Activated CD4-positive, alpha-beta T cell treated with anti-CD3 and anti-CD28 coated beads, Interleukin-2, amount 50 U/mL, for 4 hours (primary cell): ENCODE measurements around the gene PRKCSH.
"Not testable (repeated sequence)": the region's sequence is repeated elsewhere in the genome, so short reads cannot be mapped to it uniquely, and the experiment has no call there.

ENCODE experiments used
- DNase-seq, 2 experiments: peaks; one replicate each; pipeline ENCODE4 v3.0.0-alpha.2; 2020

PRKCSH gene

GRCh38 chr19:11420429-11421370 lies 14.7 kb upstream of the PRKCSH start:
- no peak for DNase-seq

DNA sequence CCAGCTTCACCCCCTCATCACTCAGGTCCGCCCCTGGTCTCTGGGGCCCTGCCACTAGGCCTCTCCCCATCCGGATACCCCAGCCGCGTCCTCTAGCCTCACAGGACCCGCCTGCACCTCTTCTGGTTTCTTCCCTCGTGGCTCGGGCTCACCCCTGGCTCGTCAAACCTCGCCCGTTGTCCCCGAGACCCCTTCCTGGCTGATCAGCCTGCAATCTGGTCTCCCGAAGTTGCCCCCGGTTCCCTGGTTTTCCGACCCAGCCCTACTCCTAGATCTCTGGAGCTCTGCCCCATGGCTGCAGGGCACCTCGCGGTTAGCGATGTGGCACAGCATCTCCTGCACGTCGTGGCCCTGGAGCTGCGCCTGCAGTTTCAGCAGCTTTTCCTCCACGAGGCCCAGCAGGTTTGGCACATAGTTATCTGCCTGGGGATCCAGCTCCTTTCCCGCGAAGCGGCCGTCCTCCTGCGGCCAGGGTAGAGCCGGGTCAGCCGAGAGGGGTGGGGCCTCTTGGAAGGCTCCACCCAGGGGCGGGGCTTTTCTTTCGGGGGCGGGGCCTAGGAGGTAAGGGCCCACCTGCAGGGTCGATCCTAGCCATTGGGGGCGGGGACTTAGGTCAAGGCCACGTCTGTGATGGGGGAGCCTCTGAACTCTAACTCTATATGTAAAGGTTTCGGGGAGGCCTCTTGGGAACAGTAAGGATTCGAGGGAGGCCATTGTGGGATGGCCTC lies 13.9 kb upstream of the PRKCSH start:
- DNase-seq, result peak in 1 of 2 experiments; percentile 18

GRCh38 chr19:11422163-11423065 lies 13.0 kb upstream of the PRKCSH start:
- peak; percentile 26 to 30 for DNase-seq

DNA sequence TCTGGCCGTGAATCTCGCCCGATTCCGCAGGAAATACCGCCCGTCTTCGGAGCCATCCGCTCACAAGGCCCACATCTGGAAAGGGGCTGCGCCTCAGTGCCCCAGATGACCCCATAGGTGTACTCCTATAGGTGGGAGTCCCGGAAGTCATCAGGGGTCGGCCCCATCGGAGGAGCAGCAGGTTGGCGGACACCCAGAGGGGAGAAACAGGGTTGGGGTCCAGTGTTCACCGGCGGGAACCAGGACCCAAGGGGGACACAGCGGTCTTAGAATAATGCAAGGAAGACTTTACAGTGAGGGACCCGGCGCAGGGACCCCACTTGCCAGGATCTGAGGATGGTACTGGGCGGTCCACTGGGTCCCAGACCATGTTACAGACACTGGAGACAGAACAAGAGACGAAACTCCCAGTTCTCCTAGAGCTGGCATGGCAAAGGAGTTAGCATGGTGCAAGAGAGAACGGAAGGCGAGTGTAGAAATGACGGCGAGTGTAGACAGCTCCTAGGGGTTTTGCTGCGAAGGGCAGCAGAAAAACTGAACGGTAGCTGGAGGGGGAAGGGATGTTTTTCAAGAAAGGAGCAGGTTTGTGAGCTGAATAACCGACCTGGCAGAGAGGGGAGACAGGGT lies 12.2 kb upstream of the PRKCSH start:
- no peak for DNase-seq

GRCh38 chr19:11423791-11424181 lies 11.6 kb upstream of the PRKCSH start:
- no peak for DNase-seq

DNA sequence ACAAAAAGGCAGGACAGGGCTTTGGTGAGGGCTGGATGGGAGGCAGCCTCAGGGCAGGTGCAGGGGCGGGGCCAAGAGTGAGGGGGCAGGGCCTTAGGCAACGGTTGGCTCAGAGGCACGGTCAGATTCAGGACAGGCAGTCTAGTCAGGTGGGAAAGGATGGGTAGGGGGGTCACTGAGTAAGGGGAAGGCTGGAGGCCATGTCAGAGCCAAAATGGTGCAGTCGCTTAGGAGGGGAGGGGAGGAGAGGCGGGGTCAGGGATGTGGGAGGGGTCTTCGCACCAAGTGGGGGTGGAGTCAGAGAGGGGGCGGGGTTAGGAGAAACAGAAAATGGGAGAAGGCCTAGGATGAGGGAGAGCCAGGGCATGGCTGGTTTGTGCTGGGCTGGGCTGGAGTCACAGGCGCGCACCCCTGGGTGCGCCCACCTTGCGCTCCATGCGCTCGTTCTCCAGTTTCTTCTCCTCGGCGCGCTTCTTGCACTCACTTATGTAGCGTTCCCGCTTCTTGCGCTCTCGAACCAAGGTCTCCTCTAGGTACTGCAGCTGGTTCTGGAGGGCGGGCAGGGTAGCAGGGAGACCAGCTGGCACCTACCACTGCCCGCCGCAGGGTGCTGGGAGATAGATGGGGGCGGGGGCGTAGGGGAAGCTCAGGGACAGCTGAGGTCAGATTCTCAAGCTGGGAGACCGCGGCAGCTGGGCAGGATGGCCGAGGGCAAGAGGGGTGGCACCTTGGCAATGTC lies 9.5 kb upstream of the PRKCSH start:
- no peak for DNase-seq

DNA sequence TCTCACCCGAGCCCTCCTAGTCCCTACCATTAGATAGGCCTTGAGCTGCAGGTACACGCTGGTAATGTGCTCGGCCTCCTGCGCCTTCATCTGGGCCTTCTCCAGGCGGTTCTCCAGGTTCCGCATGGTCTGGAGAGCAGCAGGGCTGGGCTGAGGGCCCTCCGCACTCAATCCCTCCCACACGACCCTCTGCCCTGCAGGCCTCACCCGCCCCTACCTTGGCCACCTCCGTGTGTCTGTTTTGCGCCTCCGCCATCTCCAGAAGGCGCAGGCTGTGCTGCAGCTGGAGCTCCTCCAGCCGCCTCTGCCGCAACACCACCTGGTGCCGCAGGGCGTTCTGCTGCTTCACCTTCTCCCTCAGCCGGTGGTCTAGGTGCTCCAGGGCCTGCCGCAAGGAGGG lies 8.8 kb upstream of the PRKCSH start:
- DNase-seq, result no peak

GRCh38 chr19:11433526-11433925 lies 1.9 kb upstream of the PRKCSH start:
- not testable (repeated sequence) for DNase-seq

DNA sequence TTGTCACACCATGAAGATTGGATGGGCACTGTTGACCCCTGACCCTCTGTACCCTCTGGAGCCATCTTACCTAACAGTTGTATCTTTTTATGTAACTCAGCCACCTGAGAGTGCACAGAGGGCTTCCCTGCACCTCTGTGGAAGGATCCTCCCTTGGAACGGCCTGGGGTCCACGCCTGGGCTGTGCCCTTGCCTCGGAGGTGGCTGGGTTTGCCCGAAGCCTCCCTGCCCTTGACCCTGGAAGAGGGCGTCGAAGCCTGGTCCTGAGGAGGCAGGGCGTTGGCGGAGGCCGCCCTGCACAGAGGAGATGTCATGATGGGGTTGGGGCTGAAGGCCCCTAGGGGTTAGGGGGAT lies 755 bp upstream of the PRKCSH start:
- DNase-seq, result no peak

DNA sequence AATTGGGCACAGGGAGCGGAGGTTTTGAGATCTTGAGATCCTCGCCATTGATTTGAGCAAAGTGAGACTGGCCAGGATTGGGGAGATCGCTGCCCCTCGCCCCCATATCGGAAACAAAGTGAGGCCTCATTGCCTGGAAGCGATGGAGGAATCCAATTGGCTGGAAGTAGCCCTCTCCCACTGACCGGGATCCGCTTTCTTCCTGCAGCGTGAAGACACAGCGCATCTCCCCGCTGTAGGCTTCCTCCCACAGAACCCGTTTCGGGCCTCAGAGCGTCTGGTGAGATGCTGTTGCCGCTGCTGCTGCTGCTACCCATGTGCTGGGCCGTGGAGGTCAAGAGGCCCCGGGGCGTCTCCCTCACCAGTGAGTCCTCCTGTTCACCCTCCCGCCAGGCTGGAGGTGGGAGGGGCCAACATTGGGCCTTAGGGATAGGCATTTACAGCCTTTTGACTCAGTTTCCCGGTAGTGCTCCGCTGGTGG lies 438 bp downstream of the PRKCSH start:
- DNase-seq, result no peak

- no peak for DNase-seq
Observed at GRCh38 chr19:11437955-11438354, 2.5 kb downstream of the PRKCSH start.

DNA sequence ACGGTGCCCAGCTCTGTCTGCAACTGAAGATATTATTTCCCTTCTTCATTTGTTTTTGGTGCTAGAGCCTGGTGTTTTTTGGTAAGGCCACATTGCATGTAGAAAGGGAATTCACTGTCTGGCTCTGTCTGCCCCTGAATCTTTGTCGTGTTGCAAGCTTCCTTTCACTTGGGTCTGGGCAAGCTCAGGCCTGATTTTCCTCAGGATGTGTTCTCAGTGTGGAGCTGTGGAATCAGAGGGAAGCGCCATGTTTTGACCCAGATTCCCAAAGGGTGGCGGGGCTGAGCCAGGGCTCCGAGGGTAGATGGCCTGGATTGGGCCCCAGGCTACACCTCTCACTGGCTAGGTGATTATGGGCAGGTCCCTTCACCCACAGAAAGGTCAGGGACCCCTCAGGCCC lies 8.6 kb downstream of the PRKCSH start:
- DNase-seq, result no peak

- DNase-seq, result no peak
Observed at GRCh38 chr19:11445141-11445540, 9.7 kb downstream of the PRKCSH start.

- DNase-seq, result no peak
Observed at GRCh38 chr19:11446271-11446651, 10.8 kb downstream of the PRKCSH start.

GRCh38 chr19:11446652-11447301 lies 11.3 kb downstream of the PRKCSH start:
- DNase-seq, result peak; percentile 27 to 30

GRCh38 chr19:11447347-11448262 lies 12.2 kb downstream of the PRKCSH start:
- no peak for DNase-seq

DNA sequence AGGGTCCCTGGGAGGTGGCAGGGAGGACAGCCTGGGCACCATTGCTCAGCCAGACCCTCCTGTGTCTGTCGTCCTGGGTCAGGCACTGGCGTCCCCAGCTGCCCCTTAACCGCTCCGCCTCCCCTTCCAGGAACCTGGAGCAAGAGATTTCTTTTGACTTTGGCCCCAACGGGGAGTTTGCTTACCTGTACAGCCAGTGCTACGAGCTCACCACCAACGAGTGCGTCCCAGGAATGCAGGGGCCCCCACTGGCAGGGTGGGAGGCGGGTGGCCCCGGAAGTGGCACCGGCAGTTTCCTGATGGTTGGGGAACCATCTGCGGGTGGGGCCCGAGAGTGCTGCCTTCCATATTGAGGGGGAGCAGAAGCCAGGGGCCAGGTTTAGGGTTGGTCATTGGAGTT lies 13.0 kb downstream of the PRKCSH start:
- no peak for DNase-seq

GRCh38 chr19:11448923-11449554 lies 13.6 kb downstream of the PRKCSH start:
- DNase-seq, result no peak

DNA sequence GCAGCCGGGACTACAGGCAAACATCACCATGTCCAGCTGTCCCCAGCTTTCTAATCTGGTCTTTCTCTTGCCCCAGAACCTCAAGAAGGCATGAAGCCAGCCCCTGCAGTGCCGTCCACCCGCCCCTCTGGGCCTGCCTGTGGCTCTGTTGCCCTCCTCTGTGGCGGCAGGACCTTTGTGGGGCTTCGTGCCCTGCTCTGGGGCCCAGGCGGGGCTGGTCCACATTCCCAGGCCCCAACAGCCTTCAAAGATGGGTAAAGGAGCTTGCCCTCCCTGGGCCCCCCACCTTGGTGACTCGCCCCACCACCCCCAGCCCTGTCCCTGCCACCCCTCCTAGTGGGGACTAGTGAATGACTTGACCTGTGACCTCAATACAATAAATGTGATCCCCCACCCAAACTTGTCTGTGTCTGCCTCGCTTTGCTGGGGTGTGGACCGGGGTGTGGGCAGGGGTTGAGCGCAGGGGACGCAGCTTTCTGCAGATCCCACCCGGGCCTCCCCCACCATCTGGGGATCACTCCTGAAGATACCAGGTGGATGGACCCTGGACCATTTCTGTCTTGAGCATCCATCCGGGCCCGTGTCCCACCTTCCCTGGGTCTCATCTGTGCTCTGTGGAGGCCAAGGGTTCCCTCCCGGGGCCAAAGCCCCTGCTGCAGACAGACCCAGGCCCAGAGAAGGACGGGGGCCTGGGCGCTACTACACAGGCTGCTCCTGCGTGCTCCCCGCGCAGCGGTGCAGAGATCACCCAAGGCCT lies 15.3 kb downstream of the PRKCSH start:
- no peak for DNase-seq
